Stimulated activated CD8-positive, alpha-beta memory T cell treated with anti-CD3 and anti-CD28 coated beads, Interleukin-2, amount 100 ng/mL, for 1 hour (primary cell): ENCODE measurements around the gene GARIN5A.

Experiments used
- DNase-seq, 2 donors: peaks; one replicate each; pipeline ENCODE4 v3.0.0-alpha.2; 2020; ENCODE audit warnings: low read depth in 2 of 2

Gene GARIN5A

DNA sequence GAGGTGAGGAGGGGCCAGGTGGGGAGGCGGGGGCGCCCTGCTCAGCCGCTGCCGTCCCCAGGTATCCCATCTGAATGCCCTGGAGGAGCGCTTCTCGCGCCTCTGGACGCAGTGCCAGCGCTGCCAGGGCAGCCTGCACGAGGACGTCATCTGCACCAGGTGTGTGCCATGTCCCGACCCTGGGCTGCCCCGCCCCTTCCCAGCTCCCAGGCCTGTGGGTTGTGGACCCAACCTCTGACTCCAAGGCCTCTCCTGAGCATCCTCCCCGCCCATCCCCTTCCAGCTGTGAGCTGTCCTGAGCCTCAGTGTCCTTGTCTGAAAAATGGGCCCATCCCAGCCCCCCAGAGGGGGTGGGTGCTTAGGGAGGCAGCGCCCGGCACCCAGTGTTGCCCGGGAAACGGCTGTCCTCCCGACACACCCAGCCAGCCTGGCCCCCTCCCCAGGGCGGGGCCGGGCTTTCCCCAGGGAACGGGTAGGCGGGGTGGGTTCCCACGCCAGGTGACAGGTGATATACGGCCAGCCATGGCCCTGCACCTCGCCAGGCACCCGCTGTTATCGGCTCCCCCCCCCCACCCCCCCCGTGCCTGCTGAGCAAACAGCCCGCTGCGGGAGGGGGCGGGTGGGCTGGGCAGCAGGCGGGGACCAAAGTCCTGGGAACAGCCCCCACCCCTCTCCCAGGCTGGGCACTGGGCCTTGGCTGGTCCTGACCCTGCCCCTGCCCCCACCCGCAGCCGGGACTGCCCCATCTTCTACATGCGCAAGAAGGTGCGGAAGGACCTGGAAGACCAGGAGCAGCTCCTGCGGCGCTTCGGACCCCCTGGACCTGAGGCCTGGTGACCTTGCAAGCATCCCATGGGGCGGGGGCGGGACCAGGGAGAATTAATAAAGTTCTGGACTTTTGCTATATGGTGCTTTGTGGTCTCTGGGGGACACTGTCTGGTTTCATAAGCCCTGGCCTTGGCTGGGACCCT, 59.3 kb downstream of the GARIN5A start:
- no peak for DNase-seq
